Measurements from ENCODE around the gene MRPL19.
A peak's percentile ranks its signal among the peaks of the same experiment; 100 is the strongest.

The MRPL19 gene

GRCh38 chr2:75616406-75616805 is 30.2 kb upstream of the MRPL19 start:
- no peak for DNase-seq (ENCODE audit: low spot score)

DNA sequence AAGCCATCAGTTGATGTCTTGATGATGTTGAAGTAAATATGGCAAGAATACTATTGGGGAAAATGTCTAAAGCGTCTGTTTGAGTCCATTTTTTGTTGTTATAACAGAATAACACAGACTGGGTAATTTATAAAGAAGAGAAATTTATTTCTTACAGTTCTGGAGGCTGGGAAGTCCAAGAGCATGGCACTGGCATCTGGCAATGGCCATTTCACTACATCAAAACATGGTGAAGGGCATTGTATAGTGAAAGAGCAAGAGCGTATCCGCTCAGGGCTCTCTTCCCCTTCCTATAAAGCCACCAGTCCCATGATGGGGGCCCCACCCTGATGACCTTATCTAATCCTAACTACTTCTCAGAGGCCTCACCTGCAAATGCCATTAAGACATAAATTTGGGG is 29.6 kb upstream of the MRPL19 start:
- no peak for DNase-seq (ENCODE audit: low spot score)

DNA sequence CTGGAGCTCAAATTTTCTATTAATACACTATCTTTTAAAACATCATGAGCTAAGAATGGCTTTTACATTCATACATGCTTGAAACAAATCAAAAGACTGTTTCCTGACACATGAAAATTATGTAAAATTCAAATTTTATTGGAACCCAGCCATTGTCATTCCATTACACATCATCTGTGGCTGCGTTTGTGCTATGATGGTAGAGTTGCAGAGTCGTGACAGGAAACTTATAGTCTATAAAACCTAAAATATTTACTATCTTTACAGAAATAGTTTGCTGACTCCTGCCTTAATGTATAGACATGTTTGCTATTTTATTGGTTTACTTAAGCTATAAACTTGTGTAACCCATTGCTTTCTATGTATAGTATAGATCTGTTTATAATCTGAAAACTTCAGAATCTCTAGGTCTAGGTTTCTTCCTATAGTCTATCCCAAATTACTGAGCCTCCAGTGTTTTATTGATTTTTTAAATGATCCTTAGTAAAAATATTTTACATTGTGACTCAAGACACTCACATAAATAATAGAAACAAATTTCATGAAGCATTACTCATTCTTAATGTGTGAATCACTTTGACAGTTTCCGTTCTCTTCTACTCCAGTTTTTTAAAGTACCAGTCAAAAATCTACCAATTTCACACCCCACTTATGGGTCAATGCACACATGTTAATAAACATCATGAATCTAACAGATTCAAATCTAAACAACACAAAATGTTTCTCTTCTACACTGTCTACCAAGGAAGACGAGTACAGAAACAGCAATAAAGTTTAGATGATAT is 26.4 kb upstream of the MRPL19 start:
- no peak for DNase-seq (ENCODE audit: low spot score)

GRCh38 chr2:75621228-75621627 is 25.4 kb upstream of the MRPL19 start:
- DNase-seq (ENCODE audit: low spot score), result no peak

- no peak for DNase-seq (ENCODE audit: low spot score)
These were observed 24.1 kb upstream of the MRPL19 start for GRCh38 chr2:75622500-75622899.

GRCh38 chr2:75622929-75623328 is 23.7 kb upstream of the MRPL19 start:
- DNase-seq (ENCODE audit: low spot score), result no peak

- peak; percentile 81 for DNase-seq (ENCODE audit: low spot score)
These were observed 18.6 kb upstream of the MRPL19 start for GRCh38 chr2:75627902-75628504.

DNA sequence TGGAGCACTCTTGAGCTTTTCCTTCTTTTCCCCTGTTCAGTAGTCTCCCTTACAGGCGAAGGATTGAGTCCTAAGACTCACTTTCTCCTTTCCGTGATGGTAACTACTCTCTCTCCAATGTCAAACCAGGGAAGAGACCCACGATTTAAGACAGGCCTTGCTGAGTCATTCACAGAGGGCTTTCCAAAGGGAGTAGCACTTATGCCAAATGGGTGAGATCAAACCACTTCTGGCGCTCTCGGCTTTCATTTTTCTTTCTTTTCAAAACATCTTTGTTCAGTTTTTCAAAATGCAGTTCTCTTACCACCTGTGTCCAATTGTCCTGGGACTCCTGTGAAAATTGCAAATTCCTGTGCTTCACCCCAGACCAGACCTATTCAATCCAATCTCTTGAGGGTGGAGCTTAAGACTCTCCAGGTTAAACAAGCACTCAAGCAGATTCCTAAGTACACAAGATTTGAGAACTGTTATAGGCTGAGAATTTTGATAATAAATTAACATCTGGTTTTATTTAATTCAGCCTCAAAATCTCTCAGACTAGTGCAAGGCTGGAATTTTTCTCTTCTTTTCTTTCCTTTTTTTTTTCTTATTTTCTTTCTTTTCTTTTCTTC is 14.4 kb upstream of the MRPL19 start:
- peak; percentile 75 for DNase-seq (ENCODE audit: low spot score)

DNA sequence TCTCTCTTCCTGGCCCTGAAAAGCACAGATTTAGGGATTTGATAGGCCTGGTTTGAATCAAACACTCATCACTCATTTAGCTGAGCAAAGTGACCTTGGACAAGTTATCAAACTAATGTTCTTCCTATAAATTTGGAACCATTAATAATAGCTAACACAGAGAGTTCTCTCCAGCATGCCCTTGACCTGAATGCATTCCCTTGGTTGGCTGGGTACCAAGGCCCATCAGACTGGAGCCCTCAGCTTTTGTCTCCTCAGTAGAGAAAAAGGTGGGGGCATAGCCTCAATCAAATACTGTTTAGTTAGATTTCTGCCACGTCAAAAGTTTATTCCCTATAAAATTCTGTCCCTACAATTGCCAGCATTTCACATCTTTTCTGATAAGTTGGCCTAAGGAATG is 13.8 kb upstream of the MRPL19 start:
- DNase-seq (ENCODE audit: low spot score), result no peak

- DNase-seq (ENCODE audit: low spot score), result no peak
These were observed 13.0 kb upstream of the MRPL19 start for GRCh38 chr2:75633620-75634019.

DNA sequence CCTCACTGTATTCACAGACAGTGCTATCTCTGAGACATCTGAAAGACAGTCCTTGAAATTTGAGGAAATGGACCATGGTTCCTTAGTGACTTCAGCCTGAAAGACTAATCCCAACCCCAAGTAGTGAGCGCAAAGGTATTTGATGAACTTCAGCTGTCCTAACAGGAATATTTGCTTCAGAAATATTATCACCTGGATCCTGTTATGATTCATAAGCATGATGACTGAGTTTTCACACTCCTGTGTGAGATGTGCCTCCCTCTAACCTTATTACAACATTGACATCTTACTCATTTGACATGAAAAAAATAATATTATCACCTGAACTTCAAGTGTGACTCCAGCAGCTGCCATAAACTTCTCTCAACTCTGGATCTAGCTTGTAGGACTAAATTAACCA is 11.6 kb upstream of the MRPL19 start:
- no peak for DNase-seq (ENCODE audit: low spot score)

DNA sequence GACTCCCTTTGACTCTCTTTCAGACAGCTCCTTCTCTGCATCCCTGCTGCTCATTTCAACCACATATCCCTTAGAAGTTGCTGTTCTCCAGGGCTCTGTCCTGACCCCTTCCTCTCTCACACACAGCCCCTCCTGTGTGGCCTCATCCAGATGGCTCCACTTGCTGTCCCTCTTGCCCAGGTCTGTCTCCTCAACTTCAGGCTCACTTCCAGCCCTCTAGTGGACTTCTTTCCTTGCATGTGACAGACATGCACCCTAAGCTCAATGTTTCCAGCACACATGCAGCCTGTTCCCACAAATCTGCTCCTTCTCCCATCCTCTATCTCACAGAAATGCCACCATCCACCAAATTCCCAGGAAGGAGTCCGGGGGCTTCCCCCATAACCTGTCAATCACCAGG is 9.0 kb upstream of the MRPL19 start:
- DNase-seq (ENCODE audit: low spot score), result no peak

GRCh38 chr2:75640621-75641121 is 5.9 kb upstream of the MRPL19 start:
- peak; percentile 85 for DNase-seq (ENCODE audit: low spot score)

GRCh38 chr2:75641587-75641986 is 5.0 kb upstream of the MRPL19 start:
- DNase-seq (ENCODE audit: low spot score), result no peak

DNA sequence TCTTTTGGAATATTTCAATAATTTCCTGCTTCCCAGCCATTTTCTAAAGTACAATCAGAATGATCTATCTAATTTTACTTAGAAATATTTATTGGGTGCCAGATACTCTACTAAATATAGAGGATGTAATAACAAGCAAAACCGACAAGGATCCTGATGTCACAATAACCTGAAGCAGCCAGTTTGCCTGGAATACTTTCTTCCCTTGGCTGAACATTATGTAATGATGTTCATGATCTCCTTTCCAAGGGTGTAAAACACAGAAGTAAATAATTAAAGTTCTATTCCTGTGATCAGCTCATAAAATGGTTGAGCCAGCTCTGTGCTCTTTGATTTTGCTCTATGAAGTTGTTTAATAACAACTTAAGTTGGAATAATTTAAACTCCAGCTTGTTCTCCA is 2.6 kb upstream of the MRPL19 start:
- DNase-seq (ENCODE audit: low spot score), result no peak

GRCh38 chr2:75645643-75646042 is 940 bp upstream of the MRPL19 start:
- no peak for DNase-seq (ENCODE audit: low spot score)

- DNase-seq (ENCODE audit: low spot score), result no peak
These were observed 447 bp upstream of the MRPL19 start for GRCh38 chr2:75646090-75646582.

GRCh38 chr2:75647771-75648170 is 1.2 kb downstream of the MRPL19 start:
- no peak for DNase-seq (ENCODE audit: low spot score)

DNA sequence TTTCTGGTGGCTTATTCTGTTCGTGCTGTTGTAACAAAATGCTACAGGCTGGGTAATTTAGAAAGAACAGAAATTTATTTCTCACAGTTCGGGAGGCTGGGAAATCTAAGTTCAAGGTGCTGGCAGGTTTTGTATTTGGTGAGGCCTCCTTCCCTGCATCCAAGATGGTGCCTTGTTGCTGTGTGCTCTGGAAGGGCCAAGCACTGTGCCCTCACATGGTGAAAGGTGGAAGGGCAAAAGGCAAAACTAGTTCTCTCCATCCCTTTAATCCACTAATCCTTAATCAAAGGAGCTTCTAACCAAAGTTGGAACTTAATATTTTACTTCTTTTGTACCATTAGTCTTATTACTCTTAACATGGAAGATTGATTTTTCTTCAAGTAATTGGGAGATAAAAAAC is 7.4 kb downstream of the MRPL19 start:
- DNase-seq (ENCODE audit: low spot score), result no peak

DNA sequence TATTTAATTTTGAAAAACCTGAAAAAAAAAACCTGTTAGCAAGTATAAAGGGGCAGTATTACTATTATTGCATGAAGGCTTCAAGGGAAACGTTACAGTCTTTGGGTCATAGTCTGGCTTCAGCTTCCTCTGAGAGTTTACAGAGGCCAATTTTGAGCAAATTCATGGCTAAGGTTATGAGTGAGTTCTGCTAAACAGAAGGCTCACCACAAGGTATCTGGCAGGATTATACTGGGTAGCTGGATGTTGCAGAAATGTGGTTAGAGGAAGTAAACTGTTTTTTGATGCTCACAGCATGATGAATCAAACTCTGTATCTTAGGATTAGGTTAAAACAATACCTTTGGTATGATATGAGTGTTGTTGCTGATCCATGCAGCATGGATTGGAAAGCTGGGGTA is 9.3 kb downstream of the MRPL19 start:
- no peak for DNase-seq (ENCODE audit: low spot score)

DNA sequence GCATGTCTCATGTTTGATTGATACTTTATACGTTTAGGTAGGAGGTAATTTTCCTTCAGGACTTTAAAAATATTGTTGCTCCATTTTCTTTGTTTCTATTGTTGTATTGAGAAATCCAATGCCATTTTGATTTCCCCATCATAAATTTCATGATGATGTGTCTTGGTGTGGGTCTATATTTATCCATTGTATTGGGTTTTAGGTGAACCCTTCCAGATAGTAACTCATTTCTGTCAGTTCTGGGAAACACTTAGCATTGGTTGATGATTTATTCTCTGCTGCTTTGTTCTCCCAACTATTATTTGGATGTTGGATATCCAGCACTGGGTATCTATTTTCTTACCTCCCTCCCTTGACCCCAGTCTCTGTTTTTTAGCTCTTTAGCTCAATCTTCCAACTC is 10.0 kb downstream of the MRPL19 start:
- DNase-seq (ENCODE audit: low spot score), result no peak

DNA sequence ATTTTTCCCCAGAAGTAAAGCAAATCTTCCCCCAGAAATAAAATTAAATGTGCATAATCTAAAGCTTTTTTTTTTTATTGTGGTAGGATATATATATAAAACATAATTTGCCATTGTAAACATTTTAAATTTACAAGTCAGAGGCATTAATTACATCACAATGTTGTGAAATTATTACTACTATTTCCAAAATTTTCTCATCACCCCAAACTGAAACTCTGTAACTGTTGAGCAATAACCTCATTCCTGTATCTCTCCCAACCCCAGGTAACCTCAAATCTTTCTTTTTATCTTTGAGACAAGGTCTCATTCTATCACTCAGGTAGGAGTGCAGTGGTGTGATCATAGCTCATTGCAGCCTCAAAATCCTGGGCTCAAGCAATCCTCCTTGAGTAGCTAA is 11.2 kb downstream of the MRPL19 start:
- no peak for DNase-seq (ENCODE audit: low spot score)

- no peak for DNase-seq (ENCODE audit: low spot score)
These were observed 20.3 kb downstream of the MRPL19 start for GRCh38 chr2:75666911-75667310.
